ENCODE data around the gene LRRC7.
"Not testable (repeated sequence)": the region's sequence is repeated elsewhere in the genome, so short reads cannot be mapped to it uniquely, and the experiment has no call there.

Gene LRRC7

GRCh38 chr1:69962452-69962851, 394.7 kb downstream of the LRRC7 start:
- not testable (repeated sequence) for DNase-seq (ENCODE audit: low read depth, low spot score)

GRCh38 chr1:69967245-69967766, 399.6 kb downstream of the LRRC7 start:
- no peak for DNase-seq (ENCODE audit: low read depth, low spot score)

- peak; percentile 11 for DNase-seq (ENCODE audit: low read depth, low spot score)
Observed at GRCh38 chr1:69976896-69977295, 409.2 kb downstream of the LRRC7 start.

DNA sequence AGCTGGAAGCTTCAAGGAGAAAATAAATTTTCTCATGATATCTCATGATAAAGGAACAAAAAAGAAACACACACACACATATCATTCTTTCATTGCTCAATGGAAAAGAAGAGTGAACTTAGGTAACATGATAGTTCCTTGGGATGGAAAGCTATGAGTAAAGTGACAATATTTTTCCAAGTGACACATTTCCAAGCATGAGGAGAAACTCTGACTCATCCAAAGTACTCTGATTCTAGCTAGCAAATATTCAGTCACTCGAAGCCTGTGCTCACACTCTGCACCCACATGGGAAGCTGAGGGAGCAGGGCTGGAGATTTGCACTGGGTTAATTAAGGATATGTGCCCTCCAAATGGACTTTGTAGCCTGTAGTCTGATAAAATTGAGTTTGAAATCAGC, 415.3 kb downstream of the LRRC7 start:
- DNase-seq (ENCODE audit: low read depth, low spot score): peak; percentile 33

DNA sequence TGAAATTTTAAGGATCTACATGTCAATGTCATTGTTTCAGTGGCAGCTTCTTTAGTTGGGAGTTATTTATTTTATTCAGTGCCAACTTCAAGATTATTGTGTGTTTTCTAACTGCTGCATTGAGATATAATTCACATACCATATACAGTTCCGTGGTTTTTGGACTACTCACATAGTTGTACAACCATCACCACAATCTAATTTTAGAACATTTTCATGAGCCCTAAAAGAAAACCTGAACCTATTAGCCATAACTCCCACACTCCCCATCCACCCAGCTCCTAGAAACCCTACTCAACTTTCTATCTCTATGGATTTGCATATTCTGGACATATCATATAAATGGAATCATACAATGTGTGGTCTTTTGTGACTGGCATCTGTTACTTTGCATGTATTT, 417.7 kb downstream of the LRRC7 start:
- no peak for DNase-seq (ENCODE audit: low read depth, low spot score)

- no peak for DNase-seq (ENCODE audit: low read depth, low spot score)
Observed at GRCh38 chr1:69985901-69986439, 418.2 kb downstream of the LRRC7 start.

DNA sequence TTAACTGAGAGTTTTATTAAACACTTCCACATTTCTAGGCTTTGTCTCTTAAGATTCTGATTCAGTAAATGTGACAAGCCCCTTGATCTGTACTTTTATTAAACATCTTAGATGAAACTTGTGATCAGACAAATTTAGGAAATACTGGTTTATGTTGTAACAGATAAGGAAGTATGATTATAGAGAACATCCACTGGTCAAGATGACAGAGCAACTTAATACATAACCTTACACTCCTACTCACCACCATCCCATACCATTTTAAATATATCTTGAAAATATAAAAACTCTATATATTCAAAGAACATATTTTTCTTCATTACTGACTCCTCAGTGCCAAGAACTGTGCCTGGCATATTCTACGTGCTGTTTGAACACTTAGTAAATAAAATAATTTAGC, 420.2 kb downstream of the LRRC7 start:
- DNase-seq (ENCODE audit: low read depth, low spot score): no peak

DNA sequence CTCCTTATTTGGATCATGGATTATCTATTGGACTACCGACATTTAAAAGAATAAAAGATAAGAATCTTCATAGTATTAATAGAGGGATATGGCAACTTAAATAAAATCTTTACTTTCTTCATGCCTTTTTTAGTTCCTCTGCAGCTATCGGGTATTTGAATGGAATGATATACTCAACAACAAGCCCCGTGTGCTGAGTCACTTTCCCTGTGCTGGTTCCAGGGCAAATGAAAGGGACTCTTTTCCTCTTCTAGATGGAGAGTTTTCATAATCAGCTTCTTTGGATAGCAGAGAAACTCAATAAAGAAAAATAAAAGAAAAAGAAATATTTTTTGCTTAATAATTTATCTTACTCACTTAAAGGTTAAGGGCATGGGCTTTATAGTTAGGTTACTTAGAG, 423.9 kb downstream of the LRRC7 start:
- peak; percentile 17 for DNase-seq (ENCODE audit: low read depth, low spot score)

GRCh38 chr1:69992594-69992993, 424.9 kb downstream of the LRRC7 start:
- DNase-seq (ENCODE audit: low read depth, low spot score): no peak

DNA sequence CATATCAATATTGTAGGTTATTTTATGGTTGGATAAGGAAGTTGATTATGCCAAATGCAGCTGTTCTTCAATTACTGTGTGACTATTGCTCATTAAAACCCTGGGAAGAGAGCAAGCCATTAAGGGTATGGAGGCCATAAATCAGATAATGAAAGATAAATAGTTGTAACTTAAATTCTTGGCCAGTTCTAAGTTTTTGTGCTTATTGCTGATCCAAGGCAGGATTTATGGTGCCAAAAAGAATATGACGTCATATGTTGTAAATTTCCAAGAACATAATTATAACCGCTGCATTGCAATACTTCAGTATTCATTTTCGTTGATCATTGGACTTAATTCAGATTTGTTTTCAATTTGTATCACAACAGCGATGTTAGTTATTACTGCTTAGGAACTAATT, 426.1 kb downstream of the LRRC7 start:
- DNase-seq (ENCODE audit: low read depth, low spot score): no peak

DNA sequence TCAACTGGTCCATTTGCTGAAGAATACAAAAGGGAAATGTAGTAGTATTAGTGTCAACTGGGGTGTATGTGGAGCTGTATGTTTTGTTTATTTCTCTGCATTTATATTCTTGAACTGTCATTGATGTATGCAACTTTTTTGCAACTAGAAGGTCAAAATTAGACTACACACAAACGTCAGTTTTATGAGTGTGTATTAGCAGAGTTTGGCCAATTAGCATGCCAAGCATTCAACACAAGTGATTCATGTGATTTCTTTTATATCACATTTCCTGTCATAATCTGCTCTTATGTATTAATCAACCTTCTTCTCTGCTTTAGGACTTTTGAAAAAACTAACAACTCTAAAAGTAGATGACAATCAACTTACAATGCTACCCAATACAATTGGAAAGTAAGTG, 426.5 kb downstream of the LRRC7 start:
- no peak for DNase-seq (ENCODE audit: low read depth, low spot score)

- no peak for DNase-seq (ENCODE audit: low read depth, low spot score)
Observed at GRCh38 chr1:69998847-69999246, 431.1 kb downstream of the LRRC7 start.

DNA sequence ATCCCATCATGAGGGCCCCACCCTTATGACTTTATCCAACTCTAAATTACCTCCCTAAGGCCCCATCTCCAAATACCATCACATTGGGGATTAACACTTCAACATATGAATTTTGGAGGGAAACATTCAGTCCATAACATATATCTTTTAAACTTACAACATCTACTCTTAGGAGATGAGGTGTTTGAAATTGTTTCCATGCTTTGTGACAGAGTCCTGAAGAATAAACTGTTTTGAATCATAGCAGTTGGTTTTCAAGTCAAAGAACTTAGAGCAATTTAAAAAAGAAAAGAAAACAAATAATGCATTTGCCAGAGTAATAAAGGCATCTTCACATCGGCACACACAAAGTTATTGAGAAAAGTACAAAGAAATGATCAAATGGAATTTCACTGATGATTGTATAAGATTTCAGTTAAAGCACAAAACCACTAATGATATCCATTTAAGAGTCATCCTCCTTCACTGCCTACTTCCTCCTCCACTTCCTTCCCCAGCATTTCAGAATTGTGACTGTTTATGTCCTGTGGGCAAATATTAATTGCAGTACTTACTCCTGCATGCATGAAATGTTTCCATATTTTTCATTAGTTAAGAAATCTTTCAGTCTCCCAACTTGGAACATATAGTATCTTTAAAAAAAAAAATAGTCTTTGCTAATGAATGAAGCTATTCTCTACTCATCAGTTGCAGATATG, 435.6 kb downstream of the LRRC7 start:
- no peak for DNase-seq (ENCODE audit: low read depth, low spot score)

- DNase-seq (ENCODE audit: low read depth, low spot score): no peak
Observed at GRCh38 chr1:70005386-70006034, 437.8 kb downstream of the LRRC7 start.

GRCh38 chr1:70008660-70009059, 440.9 kb downstream of the LRRC7 start:
- no peak for DNase-seq (ENCODE audit: low read depth, low spot score)

DNA sequence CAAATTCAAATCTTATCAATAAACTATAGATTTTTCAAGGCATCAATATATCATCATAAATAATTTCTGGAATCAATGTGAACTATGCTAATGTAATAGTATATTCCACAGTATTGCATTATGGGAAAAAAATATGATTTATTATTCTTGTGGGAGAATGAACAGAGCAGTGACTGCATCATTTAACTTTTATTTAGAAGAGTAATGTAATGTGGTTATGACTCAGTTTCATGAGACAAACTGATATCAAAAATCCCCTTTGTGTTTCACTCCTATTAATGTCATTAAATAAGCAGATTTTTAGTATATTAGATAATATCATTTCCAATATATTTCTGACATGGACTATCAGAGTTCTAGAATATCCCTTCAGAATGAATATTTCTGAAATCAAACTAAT, 450.0 kb downstream of the LRRC7 start:
- DNase-seq (ENCODE audit: low read depth, low spot score): no peak

- DNase-seq (ENCODE audit: low read depth, low spot score): no peak
Observed at GRCh38 chr1:70024272-70024671, 456.6 kb downstream of the LRRC7 start.

GRCh38 chr1:70025052-70025451, 457.3 kb downstream of the LRRC7 start:
- no peak for DNase-seq (ENCODE audit: low read depth, low spot score)

DNA sequence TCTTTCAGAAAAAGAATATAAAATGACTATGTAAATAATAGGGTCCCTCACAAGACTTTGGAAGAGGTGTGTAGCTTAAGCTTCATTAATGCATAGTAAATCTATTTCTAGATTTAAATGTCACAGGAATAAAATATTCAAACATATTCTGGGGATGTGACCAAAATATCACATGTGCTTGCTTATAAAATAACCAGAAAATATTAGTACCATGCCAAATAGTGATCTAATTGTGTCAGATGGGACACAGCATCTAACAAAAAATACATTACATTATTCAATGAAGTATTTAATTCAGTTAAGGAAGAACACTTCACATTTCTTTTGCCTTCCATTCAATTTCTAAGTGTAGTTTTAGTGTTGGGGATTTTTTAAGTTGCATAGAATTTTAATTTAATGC, 458.1 kb downstream of the LRRC7 start:
- no peak for DNase-seq (ENCODE audit: low read depth, low spot score)

- DNase-seq (ENCODE audit: low read depth, low spot score): no peak
Observed at GRCh38 chr1:70033266-70033873, 465.6 kb downstream of the LRRC7 start.

- DNase-seq (ENCODE audit: low read depth, low spot score): no peak
Observed at GRCh38 chr1:70033936-70034335, 466.2 kb downstream of the LRRC7 start.

DNA sequence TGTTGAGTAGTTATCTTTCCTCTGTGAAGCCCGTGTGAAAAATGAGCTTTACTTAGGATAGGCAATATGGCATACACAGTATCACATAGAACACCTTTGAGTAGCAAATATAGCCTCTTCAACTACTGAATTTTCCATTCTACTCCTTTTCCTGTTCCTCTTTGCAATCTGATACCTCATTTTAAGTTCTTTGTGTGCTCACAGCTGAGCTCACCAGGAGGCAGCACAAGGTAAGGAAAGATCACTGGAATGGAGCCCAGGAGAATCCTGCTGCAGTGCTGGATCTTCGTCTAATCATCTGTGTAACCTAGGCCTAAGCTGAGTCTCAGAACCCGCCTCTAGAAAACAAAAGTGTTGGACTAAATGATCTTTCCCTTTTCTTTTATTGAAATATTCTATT, 466.7 kb downstream of the LRRC7 start:
- peak; percentile 64 for DNase-seq (ENCODE audit: low read depth, low spot score)

DNA sequence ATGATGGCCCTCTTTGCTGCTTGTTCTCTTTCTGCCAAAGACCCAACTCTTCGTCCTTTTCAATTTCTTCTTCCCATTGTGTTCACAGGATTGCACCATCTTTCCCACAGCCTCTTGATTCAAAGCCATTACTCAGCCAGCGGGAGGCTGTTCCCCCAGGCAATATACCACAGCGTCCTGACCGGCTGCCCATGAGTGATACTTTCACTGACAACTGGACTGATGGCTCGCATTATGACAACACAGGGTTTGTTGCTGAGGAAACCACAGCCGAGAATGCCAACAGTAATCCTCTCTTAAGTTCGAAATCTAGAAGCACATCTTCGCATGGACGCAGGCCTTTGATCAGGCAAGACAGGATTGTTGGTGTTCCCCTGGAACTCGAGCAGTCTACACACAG, 470.3 kb downstream of the LRRC7 start:
- DNase-seq (ENCODE audit: low read depth, low spot score): peak; percentile 55
